ENCODE measurements around the gene KCNJ16. TPM values are rescaled to one million over a fixed set of nuclear protein-coding genes. Genes with fewer than 3 reads are reported as not detected.

The KCNJ16 gene
- total RNA-seq, 4 donors from 2014 or later = 296 to 403 (median 324) TPM

- no peaks in the 10 kb centered on the region for H3K4me1 ChIP-seq
- no peaks in the 10 kb centered on the region for H3K27me3 ChIP-seq
- TF ChIP-seq CTCF (IDR thresholded peaks at IDR 0.05) (no peak), POLR2A (IDR thresholded peaks at IDR 0.05) (no peak)
- H3K9me3 ChIP-seq = no peaks in the 10 kb centered on the region
- H3K36me3 ChIP-seq = no peaks in the 10 kb centered on the region
- no peak overlapping the region for H3K4me3 ChIP-seq (replicated peaks in 1 of 3)
- no peak overlapping the region for H3K27ac ChIP-seq
- intact Hi-C loops (cut with DNase I) = no loop called here
- DNase-seq = no peak
Measured at GRCh38 chr17:70184207-70184606, 109.2 kb downstream of the KCNJ16 start.

GRCh38 chr17:70184770-70185169, 109.7 kb downstream of the KCNJ16 start:
- TF ChIP-seq CTCF (IDR thresholded peaks at IDR 0.05) = no peak
- TF ChIP-seq POLR2A (IDR thresholded peaks at IDR 0.05) = no peak
- no peak for DNase-seq
- no peaks in the 10 kb centered on the region for H3K36me3 ChIP-seq
- intact Hi-C loops (cut with DNase I) = no loop called here
- WGBS, 2 donors = 82 to 88% methylated on average over 4 of the region's 4 CpGs
- no peaks in the 10 kb centered on the region for H3K9me3 ChIP-seq
- H3K4me3 ChIP-seq (replicated peaks in 1 of 3) = no peak overlapping the region
- H3K27me3 ChIP-seq = no peaks in the 10 kb centered on the region
- H3K4me1 ChIP-seq = no peaks in the 10 kb centered on the region
- no peak overlapping the region for H3K27ac ChIP-seq

Other genes starting within 250 kb of the KCNJ16 start
- 1 to 10 TPM in 3 of 4 donors, under 1 TPM in 1; 0.93 to 4.3 (median 1.7) TPM for gene KCNJ2, start 94.3 kb downstream of the KCNJ16 start, total RNA-seq